Subcutaneous adipose tissue (tissue), 4 donors: ENCODE results near the gene ARL4D. TPM values are rescaled to one million over a fixed set of nuclear protein-coding genes. Genes with fewer than 3 reads are reported as not detected.

Experiments
- CTCF ChIP-seq: fragments of 450-650 bp; IDR thresholded peaks from one replicate; pipeline ENCODE4 v1.5.1; 2016; ENCODE audit warnings: low read depth, mild to moderate bottlenecking, control low read depth, antibody characterized with exemption, moderate library complexity
- total RNA-seq, 4 donors: library from RNA; depleted of rRNA; stranded (reverse); fragments of >200 nt; gene quantifications; one replicate each; pipeline ENCODE4 v1.1.0, GENCODE V29; 2016

Gene ARL4D
- 10 to 100 TPM in 2 of 4 donors, 1 to 10 TPM in 2; 6.1 to 23.5 (median 9.9) TPM for total RNA-seq

GRCh38 chr17:43398724-43399595 is at the start of gene ARL4D:
TSS of gene ARL4D (plus strand) at chr17:43398993. CDS start at chr17:43399733, 740 bp downstream.
- TF ChIP-seq CTCF, result no peak

GRCh38 chr17:43349142-43349541 is 49.7 kb upstream of the ARL4D start:
- no peak for TF ChIP-seq CTCF

- no peak for TF ChIP-seq CTCF
These were observed 47.9 kb upstream of the ARL4D start for GRCh38 chr17:43350888-43351361.

GRCh38 chr17:43351691-43352090 is 47.1 kb upstream of the ARL4D start:
- no peak for TF ChIP-seq CTCF

- no peak for TF ChIP-seq CTCF
These were observed 46.0 kb upstream of the ARL4D start for GRCh38 chr17:43352579-43353331.

- no peak for TF ChIP-seq CTCF
These were observed 45.4 kb upstream of the ARL4D start for GRCh38 chr17:43353393-43353792.

GRCh38 chr17:43354371-43354770 is 44.4 kb upstream of the ARL4D start:
- TF ChIP-seq CTCF, result no peak
